IMR-90 (cell line): Measurements from ENCODE around the gene KRTAP20-2.

ENCODE experiments used
- MXI1 ChIP-seq: IDR thresholded peaks from 2 replicates; pipeline ENCODE4 v1.6.1; 2012; ENCODE audit warnings: low read depth, mild to moderate bottlenecking, low read length, moderate library complexity, borderline replicate concordance
- RAD21 ChIP-seq: IDR thresholded peaks from 2 replicates; pipeline ENCODE4 v1.6.1; 2012; ENCODE audit warnings: low read length, improper control_type of control experiment
- TF ChIP-seq, protein P1 (sequence below): conservative IDR thresholded peaks from 2 replicates; pipeline ENCODE4 v1.5.1; 2012; ENCODE audit warnings: mild to moderate bottlenecking, low read depth, low read length, improper control_type of control experiment
- TF ChIP-seq, protein P2 (sequence below): fragments of 150-350 bp; IDR thresholded peaks from 2 replicates; pipeline ENCODE4 v1.6.1; 2017; ENCODE audit warnings: mild to moderate bottlenecking, antibody characterized with exemption, low read length, low read depth

DNA sequence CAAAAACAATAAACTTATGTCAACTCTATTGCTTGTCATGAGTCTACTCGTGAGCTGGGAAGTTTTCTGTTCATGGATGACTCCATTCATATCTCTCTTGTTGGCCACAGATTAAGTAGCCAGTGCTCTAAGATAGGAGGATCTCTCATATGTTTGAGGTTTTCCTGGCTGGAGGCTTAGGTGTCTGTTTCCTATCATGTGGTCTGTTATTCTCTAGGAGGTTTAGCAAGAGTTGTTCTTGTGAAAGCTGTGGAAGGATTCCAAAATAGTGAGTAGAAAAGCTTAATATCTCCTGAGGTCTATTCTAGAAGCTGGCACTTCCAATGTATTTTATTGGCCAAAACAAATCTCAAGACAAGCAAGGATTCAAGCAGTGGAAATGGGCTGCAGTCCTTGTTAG, 5.8 kb upstream of the KRTAP20-2 start:
- TF ChIP-seq, protein P1, sequence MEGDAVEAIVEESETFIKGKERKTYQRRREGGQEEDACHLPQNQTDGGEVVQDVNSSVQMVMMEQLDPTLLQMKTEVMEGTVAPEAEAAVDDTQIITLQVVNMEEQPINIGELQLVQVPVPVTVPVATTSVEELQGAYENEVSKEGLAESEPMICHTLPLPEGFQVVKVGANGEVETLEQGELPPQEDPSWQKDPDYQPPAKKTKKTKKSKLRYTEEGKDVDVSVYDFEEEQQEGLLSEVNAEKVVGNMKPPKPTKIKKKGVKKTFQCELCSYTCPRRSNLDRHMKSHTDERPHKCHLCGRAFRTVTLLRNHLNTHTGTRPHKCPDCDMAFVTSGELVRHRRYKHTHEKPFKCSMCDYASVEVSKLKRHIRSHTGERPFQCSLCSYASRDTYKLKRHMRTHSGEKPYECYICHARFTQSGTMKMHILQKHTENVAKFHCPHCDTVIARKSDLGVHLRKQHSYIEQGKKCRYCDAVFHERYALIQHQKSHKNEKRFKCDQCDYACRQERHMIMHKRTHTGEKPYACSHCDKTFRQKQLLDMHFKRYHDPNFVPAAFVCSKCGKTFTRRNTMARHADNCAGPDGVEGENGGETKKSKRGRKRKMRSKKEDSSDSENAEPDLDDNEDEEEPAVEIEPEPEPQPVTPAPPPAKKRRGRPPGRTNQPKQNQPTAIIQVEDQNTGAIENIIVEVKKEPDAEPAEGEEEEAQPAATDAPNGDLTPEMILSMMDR, result no peak
- TF ChIP-seq MXI1, result no peak
- TF ChIP-seq, protein P2, sequence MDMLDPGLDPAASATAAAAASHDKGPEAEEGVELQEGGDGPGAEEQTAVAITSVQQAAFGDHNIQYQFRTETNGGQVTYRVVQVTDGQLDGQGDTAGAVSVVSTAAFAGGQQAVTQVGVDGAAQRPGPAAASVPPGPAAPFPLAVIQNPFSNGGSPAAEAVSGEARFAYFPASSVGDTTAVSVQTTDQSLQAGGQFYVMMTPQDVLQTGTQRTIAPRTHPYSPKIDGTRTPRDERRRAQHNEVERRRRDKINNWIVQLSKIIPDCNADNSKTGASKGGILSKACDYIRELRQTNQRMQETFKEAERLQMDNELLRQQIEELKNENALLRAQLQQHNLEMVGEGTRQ, result no peak
- no peak for TF ChIP-seq RAD21
